ENCODE results near the gene ASCC1. TPM values are rescaled to one million over a fixed set of nuclear protein-coding genes. Genes with fewer than 3 reads are reported as not detected.

ASCC1 gene
- total and polyA plus RNA-seq, 2 donors (not counting 3 experiments of a cell fraction or from before 2014, with no cell fraction given), result 16.0 to 24.9 TPM

DNA sequence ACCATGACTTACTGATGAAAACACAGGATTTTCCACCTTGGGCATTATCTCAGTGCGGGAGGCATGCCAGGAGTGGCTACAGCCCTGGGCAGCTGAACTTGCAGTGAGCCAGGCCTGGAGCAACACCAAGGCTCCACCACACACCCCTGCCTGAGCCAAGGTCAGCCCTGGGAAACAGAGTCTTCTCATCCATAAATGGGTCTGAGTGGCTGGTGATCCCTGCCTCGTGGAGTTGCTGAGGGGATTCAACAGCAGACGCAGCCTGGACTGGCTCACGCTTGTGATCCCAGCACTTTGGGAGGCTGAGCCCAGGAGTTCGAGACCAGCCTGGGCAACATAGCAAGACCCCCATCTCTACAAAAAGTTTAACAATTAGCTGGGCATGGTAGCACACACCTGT lies 160.0 kb downstream of the ASCC1 start:
- no peak overlapping the region for H3K27ac ChIP-seq (ENCODE audit: insufficient read depth, low read depth, low read length)
- no peaks in the 10 kb centered on the region for H4K20me1 ChIP-seq (replicated peaks; ENCODE audit: control insufficient read depth, extremely low read depth, insufficient read depth, low read length)
- no TSS peak for BruUV-seq (replicated peaks)
- no peak overlapping the region for H3K9ac ChIP-seq (replicated peaks; ENCODE audit: extremely low read depth, insufficient read depth, low read length)
- H3K4me2 ChIP-seq (ENCODE audit: insufficient read depth, low read length), result no peak overlapping the region
- no peak overlapping the region for H2AFZ ChIP-seq (ENCODE audit: low read depth, low read length)
- intact Hi-C loops (cut with micrococcal nuclease), result no loop called here
- CTCF ChIA-PET, result interaction anchor here (0.9 kb wide), 1 partner anchor 160 kb away, joined by 3 read pairs; no protein-coding TSS in a partner anchor
- DNase-seq (ENCODE audit: low read depth, low spot score) (no peak), FAIRE-seq (no peak)
- peaks cover 10% of the 10 kb centered on the region for H3K4me1 ChIP-seq (ENCODE audit: control insufficient read depth, extremely low read depth, insufficient read depth, low read length)
- H3K79me2 ChIP-seq (ENCODE audit: control insufficient read depth, insufficient read depth, low read length), result no peaks in the 10 kb centered on the region
- H3K9me3 ChIP-seq (replicated peaks; ENCODE audit: control insufficient read depth, insufficient read depth, low read length), result no peaks in the 10 kb centered on the region
- TF ChIP-seq MAX (IDR thresholded peaks at IDR 0.05; ENCODE audit: insufficient read depth, insufficient read length) (no peak), JUN (IDR thresholded peaks at IDR 0.05; ENCODE audit: borderline replicate concordance, insufficient read depth, insufficient read length, low read depth) (no peak), MYC (IDR thresholded peaks at IDR 0.05; ENCODE audit: low read depth, low read length) (no peak), FOS (IDR thresholded peaks at IDR 0.05; ENCODE audit: borderline replicate concordance, insufficient read depth, low read length) (no peak), GATA2 (IDR thresholded peaks at IDR 0.05; ENCODE audit: insufficient read depth, insufficient read length, low read depth, low read length) (no peak), POLR2AphosphoS5 (IDR thresholded peaks at IDR 0.05; ENCODE audit: insufficient read depth, low read depth, low read length) (no peak), POLR2A (IDR thresholded peaks at IDR 0.05; ENCODE audit: low read depth, low read length) (no peak), EZH2 (IDR thresholded peaks at IDR 0.05; ENCODE audit: borderline replicate concordance, low read depth, low read length, severe bottlenecking) (no peak)
- TF ChIP-seq, protein P1, sequence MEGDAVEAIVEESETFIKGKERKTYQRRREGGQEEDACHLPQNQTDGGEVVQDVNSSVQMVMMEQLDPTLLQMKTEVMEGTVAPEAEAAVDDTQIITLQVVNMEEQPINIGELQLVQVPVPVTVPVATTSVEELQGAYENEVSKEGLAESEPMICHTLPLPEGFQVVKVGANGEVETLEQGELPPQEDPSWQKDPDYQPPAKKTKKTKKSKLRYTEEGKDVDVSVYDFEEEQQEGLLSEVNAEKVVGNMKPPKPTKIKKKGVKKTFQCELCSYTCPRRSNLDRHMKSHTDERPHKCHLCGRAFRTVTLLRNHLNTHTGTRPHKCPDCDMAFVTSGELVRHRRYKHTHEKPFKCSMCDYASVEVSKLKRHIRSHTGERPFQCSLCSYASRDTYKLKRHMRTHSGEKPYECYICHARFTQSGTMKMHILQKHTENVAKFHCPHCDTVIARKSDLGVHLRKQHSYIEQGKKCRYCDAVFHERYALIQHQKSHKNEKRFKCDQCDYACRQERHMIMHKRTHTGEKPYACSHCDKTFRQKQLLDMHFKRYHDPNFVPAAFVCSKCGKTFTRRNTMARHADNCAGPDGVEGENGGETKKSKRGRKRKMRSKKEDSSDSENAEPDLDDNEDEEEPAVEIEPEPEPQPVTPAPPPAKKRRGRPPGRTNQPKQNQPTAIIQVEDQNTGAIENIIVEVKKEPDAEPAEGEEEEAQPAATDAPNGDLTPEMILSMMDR (IDR thresholded peaks at IDR 0.05; ENCODE audit: extremely low read depth in 1 of 2, insufficient read depth in 1 of 2, low read depth in 1 of 2, low read length in 2 of 2), result no peak
- dilution Hi-C loops (cut with MboI; ENCODE audit: extremely low pct_ligation_motif_present, low sequenced_read_pairs), result no loop called here
- no peaks in the 10 kb centered on the region for H3K27me3 ChIP-seq (ENCODE audit: control insufficient read depth in 2 of 2, insufficient read depth in 2 of 2, low read length in 2 of 2)
- no peak overlapping the region for H3K4me3 ChIP-seq (replicated peaks in 1 of 3; ENCODE audit: insufficient read depth in 1 of 3, low read depth in 1 of 3, low read length in 3 of 3)
- no peaks in the 10 kb centered on the region for H3K36me3 ChIP-seq (ENCODE audit: control insufficient read depth in 2 of 2, extremely low read depth in 1 of 2, insufficient read depth in 2 of 2, low read length in 2 of 2)
- POLR2A ChIA-PET, result no interaction called here
- H3K9me1 ChIP-seq (replicated peaks; ENCODE audit: control insufficient read depth, extremely low read depth, insufficient read depth, low read length), result no peaks in the 10 kb centered on the region
